ENCODE measurements around the gene CDHR1.

DNA sequence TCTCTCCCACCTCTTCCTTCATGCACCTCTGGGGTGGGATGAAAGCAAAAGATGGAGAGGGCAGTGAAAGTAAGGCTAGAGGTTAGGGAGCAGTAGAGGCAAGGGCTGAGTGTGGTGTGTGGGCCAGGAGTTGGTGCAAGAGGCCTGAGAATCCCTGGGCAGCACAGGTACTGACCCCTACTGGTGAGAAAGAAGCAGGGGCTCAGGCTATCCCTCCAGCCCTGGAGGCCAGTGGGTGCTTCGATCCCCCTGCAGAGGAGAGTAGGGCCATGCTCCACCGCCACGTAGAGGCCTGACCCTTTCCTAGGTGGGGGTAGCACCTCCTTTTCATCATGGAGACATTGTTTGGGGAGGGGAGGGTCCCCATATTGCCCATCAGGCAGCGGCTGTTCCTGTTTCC is 9.8 kb downstream of the CDHR1 start:
- TF ChIP-seq, protein P1, sequence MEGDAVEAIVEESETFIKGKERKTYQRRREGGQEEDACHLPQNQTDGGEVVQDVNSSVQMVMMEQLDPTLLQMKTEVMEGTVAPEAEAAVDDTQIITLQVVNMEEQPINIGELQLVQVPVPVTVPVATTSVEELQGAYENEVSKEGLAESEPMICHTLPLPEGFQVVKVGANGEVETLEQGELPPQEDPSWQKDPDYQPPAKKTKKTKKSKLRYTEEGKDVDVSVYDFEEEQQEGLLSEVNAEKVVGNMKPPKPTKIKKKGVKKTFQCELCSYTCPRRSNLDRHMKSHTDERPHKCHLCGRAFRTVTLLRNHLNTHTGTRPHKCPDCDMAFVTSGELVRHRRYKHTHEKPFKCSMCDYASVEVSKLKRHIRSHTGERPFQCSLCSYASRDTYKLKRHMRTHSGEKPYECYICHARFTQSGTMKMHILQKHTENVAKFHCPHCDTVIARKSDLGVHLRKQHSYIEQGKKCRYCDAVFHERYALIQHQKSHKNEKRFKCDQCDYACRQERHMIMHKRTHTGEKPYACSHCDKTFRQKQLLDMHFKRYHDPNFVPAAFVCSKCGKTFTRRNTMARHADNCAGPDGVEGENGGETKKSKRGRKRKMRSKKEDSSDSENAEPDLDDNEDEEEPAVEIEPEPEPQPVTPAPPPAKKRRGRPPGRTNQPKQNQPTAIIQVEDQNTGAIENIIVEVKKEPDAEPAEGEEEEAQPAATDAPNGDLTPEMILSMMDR (IDR thresholded peaks at IDR 0.05) = no peak
- no peak for TF ChIP-seq POLR2A (IDR thresholded peaks at IDR 0.05)
